ENCODE measurements around the gene PECR. TPM values are rescaled to one million over a fixed set of nuclear protein-coding genes. Genes with fewer than 3 reads are reported as not detected.

The PECR gene
- total RNA-seq, 1 donor from 2014 or later, result 6.1 TPM

DNA sequence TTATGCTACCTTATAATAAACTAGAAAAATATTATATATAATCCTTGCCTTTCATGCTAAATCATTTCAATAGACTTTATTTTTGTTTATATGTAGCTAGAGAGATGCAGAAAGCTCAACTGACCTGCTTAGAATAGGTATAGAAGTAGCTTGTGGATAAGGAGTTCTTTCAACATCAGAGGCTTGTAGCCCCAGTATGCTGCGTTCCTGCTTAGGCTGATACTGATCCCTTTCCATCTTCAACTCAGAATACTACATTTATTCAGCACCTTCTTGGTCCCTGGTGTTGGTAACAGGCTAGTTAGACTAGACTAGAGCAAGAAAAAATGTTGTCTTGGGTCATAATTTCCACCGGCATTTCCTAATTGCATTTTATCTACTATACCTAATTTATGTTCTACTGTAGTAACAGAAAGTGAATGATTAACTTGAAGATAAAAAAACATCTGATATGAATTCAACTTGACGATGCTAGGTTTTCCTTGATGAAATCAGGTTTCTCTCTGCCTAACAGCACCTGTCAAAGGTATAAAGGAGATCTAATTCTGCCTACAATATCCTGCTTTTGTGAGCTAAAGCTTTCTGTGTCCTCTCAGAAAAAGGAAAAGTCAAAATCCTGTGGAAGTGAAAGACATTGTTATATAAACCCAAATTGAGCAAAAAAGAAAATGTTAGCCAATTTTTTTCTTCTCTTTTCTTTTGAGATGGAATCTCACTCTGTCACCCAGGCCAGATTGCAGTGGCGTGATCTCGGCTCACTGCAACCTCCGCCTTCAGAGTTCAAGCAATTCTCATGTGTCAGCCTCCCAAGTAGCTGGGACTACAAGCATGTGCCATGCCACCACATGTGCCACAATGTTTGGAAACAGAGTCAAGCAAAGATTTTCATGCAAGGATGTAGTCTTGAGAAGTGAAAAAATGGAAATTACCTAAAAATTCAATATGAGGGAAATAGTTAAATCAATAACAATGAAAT is 5.8 kb downstream of the PECR start:
- DNase-seq (no peak), ATAC-seq (no peak)
- intact Hi-C loops (cut with micrococcal nuclease), result no loop called here

- DNase-seq, result no peak
- intact Hi-C loops (cut with micrococcal nuclease), result no loop called here
- no peak for ATAC-seq
Measured at GRCh38 chr2:216074794-216075193, 6.8 kb downstream of the PECR start.

DNA sequence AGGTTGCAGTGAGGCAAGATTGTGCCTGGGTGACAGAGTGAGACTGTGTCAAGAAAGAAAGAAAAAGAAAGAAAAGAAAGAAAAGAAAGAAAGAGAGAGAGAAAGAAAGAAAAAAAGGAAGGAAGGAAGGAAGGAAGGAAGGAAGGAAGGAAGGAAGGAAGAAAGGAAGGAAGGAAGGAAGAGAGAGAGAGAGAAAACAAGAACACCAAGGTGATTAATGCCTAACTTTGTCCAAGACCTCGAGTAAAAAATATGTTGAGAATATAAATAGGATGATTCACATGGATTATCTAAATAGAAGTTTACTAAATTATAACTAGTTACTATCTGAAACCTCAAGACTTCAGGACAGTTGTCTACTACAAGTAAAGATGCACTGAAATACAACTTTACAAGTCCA is 7.2 kb downstream of the PECR start:
- ATAC-seq, result no peak
- intact Hi-C loops (cut with micrococcal nuclease), result no loop called here
- DNase-seq, result no peak

DNA sequence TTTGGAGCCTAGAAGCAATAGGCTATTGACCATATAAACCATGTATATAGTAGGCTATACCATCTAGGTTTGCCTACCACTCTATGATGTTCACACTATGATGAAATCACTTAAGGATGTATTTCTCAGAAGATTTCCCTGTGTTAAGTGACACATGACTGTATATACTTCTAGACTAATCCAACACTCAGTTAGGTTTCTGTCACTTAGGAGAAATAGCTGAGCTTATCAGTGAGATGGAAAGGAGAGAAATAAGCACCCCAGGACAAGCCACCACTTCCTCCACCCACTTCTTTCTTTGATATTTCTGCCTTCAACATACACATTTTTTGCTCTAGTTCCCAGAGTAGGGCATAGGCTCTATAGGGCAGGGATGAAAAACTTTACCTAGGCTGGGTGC is 7.8 kb downstream of the PECR start:
- ATAC-seq (no peak), DNase-seq (no peak)
- intact Hi-C loops (cut with micrococcal nuclease), result no loop called here

DNA sequence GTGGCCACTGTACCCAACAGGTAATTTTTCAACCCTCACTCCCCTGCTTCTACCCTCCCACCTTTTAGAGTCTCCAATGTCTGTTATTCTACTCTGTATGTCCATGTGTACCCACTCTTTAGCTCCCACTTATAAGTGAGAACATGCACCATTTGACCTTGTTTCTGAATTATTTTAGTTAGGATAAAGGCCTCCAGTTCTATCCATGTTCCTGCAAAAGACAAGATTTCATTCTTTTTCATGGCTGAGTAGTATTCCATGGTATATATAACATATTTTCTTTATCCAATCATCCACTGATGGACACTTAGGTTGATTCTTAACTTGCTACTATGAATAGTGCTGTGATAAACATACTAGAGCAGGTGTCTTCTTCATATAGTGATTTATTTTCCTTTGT is 9.1 kb downstream of the PECR start:
- ATAC-seq (no peak), DNase-seq (no peak)

GRCh38 chr2:216071111-216071851 is 10.3 kb downstream of the PECR start:
- DNase-seq (no peak), ATAC-seq (no peak)
- intact Hi-C loops (cut with micrococcal nuclease), result no loop called here

More for the DNA sequence above, 9.1 kb downstream of the PECR start:
- intact Hi-C loops (cut with micrococcal nuclease), result no loop called here

DNA sequence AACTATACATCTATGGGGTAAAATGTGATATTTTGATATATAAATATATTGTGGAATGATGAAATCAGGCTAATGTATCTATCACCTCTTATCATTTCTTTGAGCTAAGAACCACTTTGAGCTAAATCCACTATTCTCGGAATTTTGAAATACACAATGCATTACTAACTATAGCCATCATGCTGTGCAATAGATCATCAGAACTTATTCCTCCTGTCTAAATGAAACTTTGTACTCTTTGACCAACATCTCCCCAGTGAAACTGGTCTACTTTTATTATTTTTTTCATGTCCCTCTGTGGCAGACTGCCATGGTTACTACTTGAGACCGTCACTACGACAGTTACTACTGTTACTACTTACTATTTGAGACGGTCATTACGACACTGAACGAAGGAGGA is 11.4 kb downstream of the PECR start:
- ATAC-seq (no peak), DNase-seq (no peak)
- intact Hi-C loops (cut with micrococcal nuclease), result no loop called here

DNA sequence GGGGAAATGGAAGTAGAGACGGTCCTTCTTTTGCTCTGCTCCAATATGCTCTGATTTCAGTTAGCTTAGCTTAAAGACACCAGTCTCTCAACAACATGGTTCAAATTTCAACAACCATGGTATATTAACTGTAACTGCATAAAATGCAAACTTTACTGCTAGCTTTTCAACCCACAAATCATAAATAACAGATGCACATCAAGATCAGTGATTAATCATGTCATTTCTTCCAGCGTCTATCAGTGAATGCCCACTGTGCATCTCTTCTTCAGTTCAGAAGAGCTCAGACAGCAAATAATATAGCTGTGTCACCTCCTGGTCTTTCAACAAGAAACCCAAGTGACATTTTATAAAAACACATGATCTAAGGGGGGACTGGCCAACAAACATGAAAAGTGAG is 12.6 kb downstream of the PECR start:
- ATAC-seq (no peak), DNase-seq (no peak)
- intact Hi-C loops (cut with micrococcal nuclease), result no loop called here

GRCh38 chr2:216066230-216066629 is 15.4 kb downstream of the PECR start:
- ATAC-seq (no peak), DNase-seq (no peak)
- intact Hi-C loops (cut with micrococcal nuclease), result no loop called here

DNA sequence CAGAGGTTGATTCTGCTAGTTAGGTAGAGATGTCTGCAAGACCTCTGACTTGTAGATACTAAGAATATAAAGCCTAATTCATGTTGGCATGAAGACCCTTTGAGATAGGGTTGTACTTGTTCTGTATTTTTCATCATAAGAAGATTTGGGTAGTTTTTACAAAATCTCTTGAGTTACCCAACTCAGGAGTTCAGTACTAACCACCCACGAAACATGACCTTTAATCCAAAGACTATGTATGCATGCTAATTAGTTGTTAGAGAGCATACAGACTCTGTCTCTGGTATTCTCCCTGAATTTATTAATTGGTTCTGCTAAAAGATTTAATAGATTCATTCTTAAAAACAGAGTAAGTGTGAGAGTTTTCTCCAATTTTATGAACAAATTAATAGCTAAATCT is 16.9 kb downstream of the PECR start:
- intact Hi-C loops (cut with micrococcal nuclease), result no loop called here
- ATAC-seq (no peak), DNase-seq (no peak)

- intact Hi-C loops (cut with micrococcal nuclease), result no loop called here
- no peak for ATAC-seq
- DNase-seq, result no peak
Measured at GRCh38 chr2:216064014-216064630, 17.5 kb downstream of the PECR start.

- ATAC-seq (no peak), DNase-seq (no peak)
- intact Hi-C loops (cut with micrococcal nuclease), result no loop called here
Measured at GRCh38 chr2:216059233-216059834, 22.3 kb downstream of the PECR start.

DNA sequence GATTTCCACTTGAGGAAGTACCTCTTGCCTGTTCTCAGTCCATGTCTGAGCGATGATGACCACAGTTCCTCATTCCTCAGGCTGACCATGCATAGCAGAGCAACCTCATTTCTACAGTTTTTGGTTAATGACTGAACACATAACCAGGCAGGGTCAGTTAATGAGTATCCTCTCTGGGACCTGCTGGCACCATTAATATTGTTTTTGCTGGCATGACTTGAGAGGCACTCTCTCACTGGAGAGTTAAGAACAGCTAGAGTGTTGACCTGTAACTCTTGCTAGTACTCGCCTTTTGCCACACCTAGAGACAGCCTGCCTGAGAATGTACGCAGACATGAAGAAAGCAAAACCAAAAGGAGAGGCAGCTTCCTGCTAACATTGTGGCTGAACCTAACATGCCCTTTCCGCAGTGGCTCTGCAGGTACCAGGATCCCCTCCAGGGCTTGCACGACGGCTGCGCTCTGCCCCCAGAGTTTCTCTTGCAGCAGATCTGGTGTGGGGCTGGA is 23.9 kb downstream of the PECR start:
- no peak for ATAC-seq
- DNase-seq, result no peak

DNA sequence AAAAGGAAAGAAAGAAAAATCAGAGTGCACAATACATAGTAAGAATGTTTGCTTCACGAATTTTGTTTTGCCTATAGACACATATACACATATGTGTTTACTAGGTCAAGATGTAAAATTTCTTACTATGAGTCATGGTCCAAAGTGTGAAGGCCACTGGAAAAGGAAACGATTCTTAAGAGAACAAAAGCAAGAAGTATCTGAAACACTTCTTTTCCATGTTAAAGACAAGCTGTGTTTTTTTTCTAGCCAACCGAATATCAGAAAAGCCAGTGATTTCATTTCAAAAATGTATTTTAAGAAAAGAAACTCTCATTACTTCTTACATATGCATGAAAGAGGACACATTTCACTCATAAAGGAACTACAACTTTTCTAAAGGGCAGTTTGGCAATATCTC is 24.9 kb downstream of the PECR start:
- ATAC-seq (no peak), DNase-seq (no peak)

More for the DNA sequence above, 23.9 kb downstream of the PECR start:
- intact Hi-C loops (cut with micrococcal nuclease), result no loop called here

GRCh38 chr2:216055680-216056079 is 25.9 kb downstream of the PECR start:
- no peak for ATAC-seq
- intact Hi-C loops (cut with micrococcal nuclease), result no loop called here
- no peak for DNase-seq

More for the DNA sequence above, 24.9 kb downstream of the PECR start:
- intact Hi-C loops (cut with micrococcal nuclease), result no loop called here

- DNase-seq (no peak), ATAC-seq (no peak)
- intact Hi-C loops (cut with micrococcal nuclease), result no loop called here
Measured at GRCh38 chr2:216052420-216052819, 29.2 kb downstream of the PECR start.

- no peak for DNase-seq
- intact Hi-C loops (cut with micrococcal nuclease), result no loop called here
- ATAC-seq, result no peak
Measured at GRCh38 chr2:216051350-216051749, 30.3 kb downstream of the PECR start.

DNA sequence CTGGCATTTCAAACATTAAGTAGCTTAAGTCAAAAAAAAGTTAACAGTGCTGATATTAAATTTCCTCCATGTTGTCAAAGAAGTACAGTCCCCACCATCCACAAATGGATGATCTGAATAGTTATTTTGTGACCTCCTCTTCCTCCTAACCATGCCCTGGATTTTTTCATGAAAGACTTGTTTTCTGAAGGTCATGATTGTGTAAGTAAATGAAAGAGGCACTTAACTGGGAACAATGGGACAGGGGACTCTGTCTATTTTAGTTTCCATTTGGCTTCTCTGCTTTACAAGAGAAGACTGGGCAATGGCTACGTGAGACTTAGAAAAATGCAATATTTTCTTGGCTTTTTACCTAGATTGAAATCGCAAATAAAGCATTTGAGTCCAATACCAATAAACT is 32.2 kb downstream of the PECR start:
- intact Hi-C loops (cut with micrococcal nuclease), result no loop called here
- DNase-seq (no peak), ATAC-seq (no peak)

- DNase-seq (no peak), ATAC-seq (no peak)
- intact Hi-C loops (cut with micrococcal nuclease), result no loop called here
Measured at GRCh38 chr2:216047397-216047796, 34.2 kb downstream of the PECR start.
